Fibroblast of upper back skin (primary cell): Measurements from ENCODE around the gene EHD2.
A peak's percentile ranks its signal among the peaks of the same experiment; 100 is the strongest.
"Not testable (repeated sequence)": the region's sequence is repeated elsewhere in the genome, so short reads cannot be mapped to it uniquely, and the experiment has no call there.

Source experiments
- DNase-seq: peaks from one replicate; pipeline ENCODE4 v3.0.0-alpha.2; 2013

EHD2 gene

DNA sequence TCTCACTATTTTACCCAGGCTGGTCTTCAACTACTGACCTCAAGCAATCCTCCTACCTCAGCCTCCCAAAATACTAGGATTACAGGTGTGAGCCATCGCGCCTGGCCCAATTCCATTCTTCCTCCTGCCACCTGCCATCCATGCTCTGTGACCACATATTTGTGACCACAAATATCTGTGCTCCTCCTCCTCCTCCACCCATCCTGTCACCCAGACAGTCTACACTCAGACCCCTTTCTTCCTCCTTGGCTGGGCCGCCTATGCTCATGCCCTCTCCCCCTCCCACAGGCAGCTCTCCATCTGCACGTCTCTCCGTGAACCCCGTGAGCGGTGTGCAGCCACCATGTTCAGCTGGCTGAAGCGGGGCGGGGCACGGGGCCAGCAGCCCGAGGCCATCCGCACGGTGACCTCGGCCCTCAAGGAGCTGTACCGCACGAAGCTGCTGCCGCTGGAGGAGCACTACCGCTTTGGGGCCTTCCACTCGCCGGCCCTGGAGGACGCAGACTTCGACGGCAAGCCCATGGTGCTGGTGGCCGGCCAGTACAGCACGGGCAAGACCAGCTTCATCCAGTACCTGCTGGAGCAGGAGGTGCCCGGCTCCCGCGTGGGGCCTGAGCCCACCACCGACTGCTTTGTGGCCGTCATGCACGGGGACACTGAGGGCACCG, 3.2 kb downstream of the EHD2 start:
- no peak for DNase-seq

DNA sequence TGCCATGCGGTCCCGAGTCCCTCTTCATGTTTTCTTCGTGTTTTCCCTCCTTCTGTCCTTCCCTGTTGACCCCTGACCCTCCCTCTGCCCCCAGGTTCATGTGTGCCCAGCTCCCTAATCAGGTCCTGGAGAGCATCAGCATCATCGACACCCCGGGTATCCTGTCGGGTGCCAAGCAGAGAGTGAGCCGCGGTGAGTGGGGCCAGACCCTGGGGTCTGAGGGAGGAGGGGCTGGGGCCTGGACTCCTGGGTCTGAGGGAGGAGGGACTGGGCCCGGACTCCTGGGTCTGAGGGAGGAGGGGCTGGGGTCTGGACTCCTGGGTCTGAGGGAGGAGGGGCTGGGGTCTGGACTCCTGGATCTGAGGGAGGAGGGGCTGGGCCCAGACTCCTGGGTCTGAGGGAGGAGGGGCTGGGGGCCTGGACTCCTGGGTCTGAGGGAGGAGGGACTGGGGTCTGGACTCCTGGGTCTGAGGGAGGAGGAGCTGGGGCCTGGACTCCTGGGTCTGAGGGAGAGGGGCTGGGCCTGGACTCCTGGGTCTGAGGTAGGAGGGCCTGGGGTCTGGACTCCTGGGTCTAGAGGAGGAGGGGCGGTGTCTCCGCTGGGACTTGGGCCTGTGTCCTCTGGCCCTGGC, 5.3 kb downstream of the EHD2 start:
- DNase-seq, result not testable (repeated sequence)

DNA sequence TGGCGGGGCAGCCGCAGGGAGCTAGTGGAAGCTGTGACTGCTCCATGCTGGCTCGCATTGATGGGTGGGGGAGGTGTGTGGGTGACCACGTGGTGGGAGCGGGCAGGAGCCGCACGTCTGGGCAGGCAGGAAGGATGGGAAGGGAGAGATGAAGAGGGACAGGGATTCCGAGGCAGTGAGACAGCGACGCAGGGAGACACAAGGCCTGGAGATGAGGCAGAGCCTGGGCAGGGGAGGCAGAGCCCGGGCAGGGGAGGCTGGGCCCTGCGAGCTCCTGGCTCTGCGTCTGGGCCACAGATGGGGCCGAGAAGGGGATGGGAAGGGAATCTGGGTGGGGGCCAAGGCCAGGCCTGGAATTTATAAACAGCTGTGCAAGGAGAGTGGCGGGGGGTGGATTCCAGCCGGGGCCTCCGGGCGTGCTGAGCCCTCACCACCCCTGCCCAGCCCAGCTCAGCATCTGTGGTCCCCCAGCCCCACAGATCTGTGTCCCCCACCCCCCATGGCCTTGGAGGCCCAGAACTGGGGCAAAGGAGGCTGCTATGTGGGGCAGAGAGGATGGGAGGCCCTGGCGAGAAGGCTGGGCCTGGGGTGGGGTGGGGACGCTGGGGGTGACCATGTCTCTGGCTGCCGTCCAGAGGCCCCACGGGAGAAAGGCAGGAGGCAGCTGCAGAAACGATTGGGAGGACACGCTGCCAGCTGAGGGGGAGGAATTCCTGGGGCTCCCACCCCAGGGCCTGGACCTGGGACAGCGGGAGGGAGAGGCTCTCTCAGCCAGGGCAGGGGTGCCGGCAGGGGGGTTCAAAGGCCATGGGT, 6.0 kb downstream of the EHD2 start:
- peak; percentile 100 for DNase-seq

DNA sequence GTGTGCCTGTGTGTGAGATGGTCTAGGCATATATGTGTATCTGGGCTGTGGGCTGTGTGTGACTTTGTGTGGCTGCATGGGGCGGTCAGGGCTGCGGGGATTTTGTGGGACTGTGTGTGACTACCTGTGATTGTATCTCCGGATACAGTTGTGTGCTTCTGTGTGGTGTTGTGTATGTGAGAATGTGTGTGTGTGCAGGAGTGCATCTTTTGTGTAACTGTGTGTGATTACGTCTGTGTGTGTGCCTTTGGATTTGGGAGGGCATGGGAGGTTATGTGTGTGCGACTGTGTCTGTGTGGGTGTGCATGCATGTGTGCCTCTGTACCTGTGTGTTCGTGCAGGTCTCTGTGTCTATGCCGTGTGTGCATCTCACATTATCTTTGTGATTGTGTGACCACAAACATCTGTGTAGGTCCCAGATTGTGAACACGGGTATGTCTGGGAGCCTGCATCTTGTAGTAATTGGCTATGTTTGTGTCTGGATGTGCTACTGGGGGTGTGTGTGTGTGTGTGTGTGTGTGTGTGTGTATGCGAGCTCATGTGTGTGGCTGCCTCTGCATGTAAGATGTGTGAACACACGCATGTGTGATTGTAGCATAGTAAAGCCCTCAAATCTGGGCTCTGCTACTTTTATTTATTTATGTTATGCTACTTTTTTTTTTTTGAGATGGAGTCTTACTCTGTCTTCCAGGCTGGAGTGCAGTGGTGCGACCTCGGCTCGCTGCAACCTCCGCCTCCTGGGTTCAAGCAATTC, 7.6 kb downstream of the EHD2 start:
- no peak for DNase-seq

DNA sequence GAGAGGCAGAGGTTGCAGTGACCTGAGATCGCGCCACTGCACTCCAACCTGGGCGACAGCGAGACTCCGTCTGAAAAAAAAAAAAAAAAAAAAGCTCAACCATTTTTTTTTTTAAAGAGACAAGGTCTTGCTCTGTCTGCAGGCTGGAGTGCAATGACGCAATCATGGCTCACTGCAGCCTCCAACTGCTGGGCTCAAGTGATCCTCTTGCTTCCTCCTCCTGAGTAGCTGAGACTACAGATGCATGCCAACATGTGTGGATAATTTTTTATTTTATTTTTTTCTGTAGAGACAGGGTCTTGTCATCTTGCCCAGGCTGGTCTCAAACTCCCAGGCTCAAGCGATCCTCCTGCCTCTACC, 10.3 kb downstream of the EHD2 start:
- peak; percentile 92 for DNase-seq

DNA sequence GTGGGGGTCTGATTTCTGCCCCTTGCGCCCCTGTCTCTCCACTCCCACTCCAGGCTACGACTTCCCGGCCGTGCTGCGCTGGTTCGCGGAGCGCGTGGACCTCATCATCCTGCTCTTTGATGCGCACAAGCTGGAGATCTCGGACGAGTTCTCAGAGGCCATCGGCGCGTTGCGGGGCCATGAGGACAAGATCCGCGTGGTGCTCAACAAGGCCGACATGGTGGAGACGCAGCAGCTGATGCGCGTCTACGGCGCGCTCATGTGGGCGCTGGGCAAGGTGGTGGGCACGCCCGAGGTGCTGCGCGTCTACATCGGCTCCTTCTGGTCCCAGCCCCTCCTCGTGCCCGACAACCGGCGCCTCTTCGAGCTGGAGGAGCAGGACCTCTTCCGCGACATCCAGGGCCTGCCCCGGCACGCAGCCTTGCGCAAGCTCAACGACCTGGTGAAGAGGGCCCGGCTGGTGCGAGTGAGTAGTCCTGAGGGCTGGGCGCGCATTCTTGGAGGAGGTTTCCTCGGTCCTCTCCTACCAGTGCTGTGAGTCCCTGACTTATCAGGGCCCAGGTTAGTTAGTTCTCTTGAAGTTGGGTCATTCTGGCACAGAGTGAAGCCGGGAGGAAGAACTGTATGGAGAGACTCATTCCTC, 12.7 kb downstream of the EHD2 start:
- no peak for DNase-seq

DNA sequence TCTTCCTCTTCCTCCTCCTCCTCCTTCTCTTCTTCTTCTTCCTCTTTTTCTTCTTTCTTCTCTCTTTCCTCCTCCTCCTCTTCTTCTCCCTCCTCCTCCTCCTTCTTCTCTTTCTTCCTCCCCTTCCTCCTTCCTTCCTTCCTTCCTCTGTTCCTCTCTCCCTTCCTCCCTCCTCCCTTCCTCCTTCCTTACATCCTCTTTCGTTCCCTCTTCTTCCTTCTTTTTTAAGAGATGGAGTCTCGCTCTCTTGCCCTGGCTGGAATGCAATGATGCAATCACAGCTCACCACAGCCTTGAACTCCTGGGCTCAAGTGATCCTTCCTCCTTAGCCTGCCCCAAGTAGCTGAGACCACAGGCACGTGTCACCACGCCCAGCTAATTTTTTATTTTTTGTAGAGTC, 13.2 kb downstream of the EHD2 start:
- peak; percentile 75 for DNase-seq

DNA sequence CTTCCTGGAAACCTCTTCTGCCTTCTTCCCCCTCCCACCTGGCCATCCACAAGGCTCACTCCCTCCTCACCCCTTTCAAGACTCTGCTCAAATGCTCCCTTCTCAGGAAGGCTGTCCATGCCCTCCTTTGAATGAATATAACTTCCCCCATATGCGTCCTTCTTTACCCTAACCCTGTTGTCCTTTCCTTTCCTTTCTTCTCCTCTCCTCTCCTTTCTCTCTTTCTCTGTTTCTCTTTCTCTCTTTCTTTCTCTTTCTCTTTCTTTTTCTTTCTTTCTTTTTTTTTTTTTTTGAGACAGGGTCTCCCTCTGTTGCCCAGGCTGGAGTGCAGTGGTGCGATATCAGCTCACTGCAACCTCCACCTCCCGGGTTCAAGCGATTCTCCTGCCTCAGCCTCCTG, 15.1 kb downstream of the EHD2 start:
- DNase-seq, result not testable (repeated sequence)

DNA sequence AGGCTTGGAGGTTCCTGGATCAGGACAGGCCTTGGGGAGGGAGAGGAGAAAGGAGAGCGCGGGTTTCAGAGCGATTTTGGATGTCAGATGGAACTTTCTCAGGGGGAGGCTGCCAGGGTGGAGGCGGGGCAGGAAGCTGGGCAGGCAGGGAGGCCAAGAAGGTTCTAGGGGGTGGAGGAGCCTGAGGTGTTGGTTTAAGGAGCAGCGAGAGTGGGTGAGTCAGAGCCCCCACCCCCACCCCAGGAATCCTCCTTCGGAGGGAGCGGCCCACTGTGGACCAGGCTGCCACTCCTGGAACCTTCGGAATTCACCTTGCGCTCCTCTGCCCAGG, 16.2 kb downstream of the EHD2 start:
- DNase-seq, result peak; percentile 89

DNA sequence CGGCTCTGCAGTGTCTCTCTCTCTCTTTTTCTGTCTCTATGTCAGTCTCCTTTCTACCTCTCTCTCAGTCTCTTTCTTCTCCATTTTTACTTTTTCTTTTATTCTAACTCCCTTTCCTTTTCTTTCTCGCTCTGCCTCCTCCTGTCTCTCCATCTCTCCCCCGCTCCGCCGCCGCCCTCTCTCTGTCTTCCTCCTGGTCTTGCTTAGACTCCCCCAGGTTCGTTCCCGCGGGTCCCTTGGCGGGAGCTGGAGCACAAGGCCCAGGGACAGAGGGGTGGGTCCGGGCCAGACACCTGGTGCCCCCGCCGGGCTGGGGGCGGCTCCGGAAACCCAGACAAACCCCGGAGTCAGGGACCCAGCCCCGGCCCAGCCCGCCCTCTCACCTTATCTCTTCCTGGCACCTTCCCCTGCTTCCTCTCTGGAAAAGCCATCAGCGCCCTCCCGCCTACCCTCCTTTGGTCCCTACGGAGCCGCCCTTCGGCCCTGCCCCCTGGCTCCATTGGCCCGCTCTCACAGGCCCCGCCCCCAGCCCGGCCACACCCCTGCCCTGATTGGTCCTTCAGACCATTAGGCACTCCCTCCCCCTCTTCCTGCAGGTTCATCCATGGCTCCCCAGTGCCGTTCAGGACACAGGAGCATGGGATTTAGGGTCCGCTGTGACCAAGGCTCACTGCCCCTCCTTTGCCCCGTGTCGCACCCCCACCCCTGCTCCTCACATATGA, 16.7 kb downstream of the EHD2 start:
- no peak for DNase-seq

DNA sequence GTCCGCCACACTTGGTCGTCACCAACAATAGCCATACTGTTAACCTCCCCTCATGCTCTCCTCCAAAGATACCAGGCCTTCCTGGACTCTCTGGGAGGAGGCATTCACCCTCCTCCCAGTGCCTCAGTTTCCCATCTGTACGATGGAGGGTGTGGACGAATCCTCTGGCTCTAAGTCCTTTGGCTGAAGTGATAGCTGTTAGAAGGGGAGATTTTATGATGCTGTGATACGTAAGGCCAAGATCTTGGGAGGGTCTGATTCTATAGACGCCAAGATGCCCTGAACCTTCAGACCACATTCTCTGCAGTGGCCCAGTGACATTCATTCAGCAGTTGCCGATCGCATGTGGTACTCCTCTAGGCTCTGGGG, 17.3 kb downstream of the EHD2 start:
- DNase-seq, result no peak

DNA sequence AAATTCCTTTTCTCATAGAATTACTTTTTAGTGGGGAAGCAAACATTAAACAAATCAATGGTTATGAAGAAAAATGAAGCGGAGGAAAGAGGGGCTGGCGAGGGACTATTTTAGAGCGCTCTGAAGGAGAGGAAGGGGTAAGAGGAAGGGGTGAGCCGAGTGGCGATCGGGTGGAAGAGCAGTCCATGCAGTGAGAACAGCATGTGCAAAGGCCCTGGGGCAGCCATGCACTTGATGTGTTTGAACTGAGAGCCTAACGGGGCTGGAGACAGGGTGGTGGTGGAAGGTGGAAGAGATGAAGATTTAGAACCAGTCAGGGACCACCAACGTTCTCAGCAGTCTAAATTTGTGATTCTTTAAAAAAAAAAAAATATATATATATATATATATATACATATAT, 17.7 kb downstream of the EHD2 start:
- no peak for DNase-seq

DNA sequence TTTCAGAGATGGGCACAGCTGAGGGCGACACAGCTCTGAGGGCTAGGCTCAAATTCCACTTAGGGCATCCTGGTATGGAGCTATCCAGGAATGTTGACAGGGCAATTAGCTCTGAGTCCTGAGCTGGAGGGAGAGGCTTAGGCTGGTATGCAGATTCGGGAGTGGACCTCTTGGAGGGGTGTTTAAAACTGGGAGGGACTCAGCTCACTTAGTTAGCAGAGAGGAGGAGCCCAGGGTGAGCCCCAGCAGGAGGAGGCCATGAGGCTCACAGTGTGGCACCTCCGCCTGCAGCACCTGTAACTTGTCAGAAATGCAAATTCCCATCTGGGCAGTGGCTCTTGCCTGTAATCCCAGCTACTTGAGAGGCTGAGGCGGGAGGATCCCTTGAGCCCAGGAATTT, 21.9 kb downstream of the EHD2 start:
- DNase-seq, result no peak

DNA sequence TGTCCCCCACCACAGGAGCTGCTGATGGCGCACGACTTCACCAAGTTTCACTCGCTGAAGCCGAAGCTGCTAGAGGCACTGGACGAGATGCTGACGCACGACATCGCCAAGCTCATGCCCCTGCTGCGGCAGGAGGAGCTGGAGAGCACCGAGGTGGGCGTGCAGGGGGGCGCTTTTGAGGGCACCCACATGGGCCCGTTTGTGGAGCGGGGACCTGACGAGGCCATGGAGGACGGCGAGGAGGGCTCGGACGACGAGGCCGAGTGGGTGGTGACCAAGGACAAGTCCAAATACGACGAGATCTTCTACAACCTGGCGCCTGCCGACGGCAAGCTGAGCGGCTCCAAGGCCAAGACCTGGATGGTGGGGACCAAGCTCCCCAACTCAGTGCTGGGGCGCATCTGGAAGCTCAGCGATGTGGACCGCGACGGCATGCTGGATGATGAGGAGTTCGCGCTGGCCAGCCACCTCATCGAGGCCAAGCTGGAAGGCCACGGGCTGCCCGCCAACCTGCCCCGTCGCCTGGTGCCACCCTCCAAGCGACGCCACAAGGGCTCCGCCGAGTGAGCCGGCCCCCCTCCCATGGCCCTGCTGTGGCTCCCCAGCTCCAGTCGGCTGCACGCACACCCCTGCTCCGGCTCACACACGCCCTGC, 27.8 kb downstream of the EHD2 start:
- no peak for DNase-seq

DNA sequence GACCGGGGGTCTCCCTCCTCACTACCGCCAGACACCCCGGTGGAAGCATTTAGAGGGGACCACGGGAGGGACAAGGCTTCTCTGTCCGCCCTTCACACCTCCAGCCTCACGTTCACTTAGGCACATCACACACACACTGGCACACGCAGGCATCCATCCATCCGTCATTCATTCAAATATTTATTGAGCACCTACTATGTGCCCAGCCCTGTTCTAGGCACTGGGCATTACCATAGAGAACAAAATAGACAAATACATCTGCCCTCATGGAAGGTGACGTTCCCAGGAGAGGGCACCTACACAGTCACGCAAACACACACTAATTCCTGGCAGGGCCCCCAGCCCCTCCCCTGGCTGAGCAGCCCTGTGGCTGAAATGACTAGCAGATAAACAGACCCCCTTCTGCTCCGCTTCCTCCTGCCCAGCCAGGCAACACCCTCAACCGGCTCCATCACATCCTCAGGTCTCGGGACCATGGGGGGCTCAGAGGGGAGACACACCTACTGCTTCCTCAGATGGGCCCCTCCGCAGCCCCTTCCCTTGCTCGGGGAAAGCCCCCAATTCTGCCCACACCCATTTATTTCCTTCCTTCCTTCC, 28.4 kb downstream of the EHD2 start:
- DNase-seq, result no peak

DNA sequence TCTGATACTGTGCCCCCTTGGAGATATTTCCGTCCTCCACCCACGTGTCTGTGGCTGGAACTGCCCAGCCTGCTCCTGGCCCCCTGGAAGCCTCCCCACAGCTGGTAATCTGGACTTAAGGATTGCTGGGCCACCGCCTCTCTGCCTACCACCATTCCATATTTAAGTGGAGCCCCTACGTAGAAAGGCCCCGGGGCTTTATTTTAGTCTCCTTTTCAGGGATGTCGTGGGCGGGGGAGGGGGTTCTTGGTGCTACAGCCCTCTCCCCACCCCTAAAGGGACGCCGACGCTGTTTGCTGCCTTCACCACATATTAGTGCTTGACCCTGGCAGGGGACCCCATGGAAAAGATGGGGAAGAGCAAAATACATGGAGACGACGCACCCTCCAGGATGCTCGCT, 29.4 kb downstream of the EHD2 start:
- DNase-seq, result no peak

DNA sequence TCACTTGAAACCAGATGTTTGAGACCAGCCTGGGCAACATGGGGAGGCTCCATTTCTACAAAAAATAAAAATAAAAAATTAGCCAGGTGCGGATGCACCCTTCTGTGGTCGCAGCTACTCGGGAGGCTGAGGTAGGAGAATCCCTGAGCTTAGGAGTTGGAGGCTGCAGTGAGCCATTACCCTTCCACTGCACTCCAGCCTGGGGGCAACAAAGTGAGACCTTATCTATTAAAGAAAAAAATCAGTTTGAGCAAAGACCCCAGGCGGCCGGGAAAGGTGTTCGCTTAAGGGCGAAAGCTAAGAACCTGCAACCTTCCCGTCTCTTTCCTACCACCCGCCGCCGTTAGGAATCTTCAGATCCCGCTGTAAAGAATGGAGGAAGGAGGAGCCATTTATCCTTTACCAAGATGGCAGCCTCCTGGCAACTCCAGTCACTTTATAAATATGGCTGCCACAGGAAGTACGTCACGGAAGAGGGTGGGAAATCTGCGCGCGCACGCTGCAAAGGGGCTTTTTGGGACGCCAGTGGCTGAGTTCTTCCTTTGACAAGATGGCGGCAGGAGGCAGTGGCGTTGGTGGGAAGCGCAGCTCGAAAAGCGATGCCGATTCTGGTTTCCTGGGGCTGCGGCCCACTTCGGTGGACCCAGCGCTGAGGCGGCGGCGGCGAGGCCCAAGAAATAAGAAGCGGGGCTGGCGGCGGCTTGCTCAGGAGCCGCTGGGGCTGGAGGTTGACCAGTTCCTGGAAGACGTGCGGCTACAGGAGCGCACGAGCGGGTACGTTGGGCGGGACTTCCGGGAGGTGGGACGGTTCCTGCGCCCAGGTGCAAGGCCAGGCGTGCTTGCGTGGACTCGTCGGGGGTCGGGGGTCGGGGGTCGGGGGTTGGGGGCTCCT, 32.0 kb downstream of the EHD2 start, which contains the start of gene NOP53:
NOP53 (plus strand) TSS at position 537 of the 892 bp plus-strand sequence; CDS start at position 551, 14 bp downstream.
- DNase-seq, result peak; percentile 97

DNA sequence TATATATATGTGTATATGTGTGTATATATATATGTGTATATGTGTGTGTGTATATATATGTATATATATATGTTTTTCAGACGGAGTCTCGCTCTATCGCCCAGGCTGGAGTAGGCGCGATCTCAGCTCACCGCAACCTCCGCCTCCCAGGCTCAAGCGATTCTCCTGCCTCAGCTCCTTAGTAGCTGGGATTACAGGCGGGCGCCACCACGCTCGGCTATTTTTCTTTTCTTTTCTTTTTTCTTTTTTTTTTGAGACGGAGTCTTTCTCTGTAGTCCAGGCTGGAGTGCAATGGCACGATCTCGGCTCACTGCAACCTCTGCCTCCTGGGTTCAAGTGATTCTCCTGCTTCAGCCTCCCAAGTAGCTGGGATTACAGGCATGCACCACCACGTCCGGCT, 32.9 kb downstream of the EHD2 start:
- not testable (repeated sequence) for DNase-seq

DNA sequence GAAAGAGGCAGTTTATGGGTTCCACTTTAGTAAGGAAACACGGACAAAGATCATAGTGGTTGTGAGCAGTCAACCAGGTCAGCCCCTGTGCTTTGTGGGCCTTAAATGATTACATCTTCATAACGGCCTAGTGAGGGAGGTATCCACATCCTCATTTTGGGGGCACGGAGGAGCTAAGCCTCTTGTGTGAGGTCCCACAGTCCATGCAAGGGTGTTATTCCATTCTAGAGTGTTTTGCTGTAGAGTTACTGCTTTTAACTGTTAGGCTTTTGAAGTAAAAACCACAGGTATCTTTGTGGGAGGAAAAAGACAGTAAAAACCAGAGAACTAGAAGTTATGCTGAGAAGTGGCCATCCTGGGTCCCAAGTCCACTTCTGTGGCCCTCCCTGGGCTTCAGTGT, 36.1 kb downstream of the EHD2 start:
- no peak for DNase-seq

DNA sequence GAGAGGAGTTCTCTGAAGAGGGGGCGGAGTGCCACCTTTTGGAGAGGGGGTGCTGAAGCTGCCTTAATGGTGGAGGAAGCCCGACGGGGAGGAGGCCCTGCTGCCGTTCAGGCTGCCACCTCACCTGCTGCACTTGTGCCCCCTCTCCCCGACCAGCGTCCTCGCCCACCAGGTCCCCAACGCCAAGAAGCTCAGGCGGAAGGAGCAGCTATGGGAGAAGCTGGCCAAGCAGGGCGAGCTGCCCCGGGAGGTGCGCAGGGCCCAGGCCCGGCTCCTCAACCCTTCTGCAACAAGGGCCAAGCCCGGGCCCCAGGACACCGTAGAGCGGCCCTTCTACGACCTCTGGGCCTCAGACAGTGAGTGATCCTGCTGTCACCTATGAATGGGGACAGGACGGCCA, 37.5 kb downstream of the EHD2 start:
- DNase-seq, result no peak
